ENCODE data around the gene MORN1. TPM values are rescaled to one million over a fixed set of nuclear protein-coding genes. Genes with fewer than 3 reads are reported as not detected.

The MORN1 gene
- total and polyA plus RNA-seq, 2 donors: 5.7 to 6.4 TPM

GRCh38 chr1:2278591-2279209, 112.7 kb downstream of the MORN1 start:
- H3K4me1 ChIP-seq (ENCODE audit: control insufficient read depth in 2 of 2, insufficient read depth in 2 of 2, low read length in 2 of 2): peaks cover 33 to 54% of the 10 kb centered on the region in 2 donors
- no peak overlapping the region for H3K27ac ChIP-seq (ENCODE audit: low read depth in 1 of 2, low read length in 1 of 2)

GRCh38 chr1:2277741-2278488, 113.4 kb downstream of the MORN1 start:
- H3K27ac ChIP-seq (ENCODE audit: low read depth in 1 of 2, low read length in 1 of 2): peak overlapping the region in 1 of 2 donors; percentile 5
- WGBS: 98% methylated on average over 25 of the region's 25 CpGs
- H3K4me3 ChIP-seq (ENCODE audit: low read length in 2 of 2): no peak overlapping the region
- peaks cover 33 to 54% of the 10 kb centered on the region in 2 donors for H3K4me1 ChIP-seq (ENCODE audit: control insufficient read depth in 2 of 2, insufficient read depth in 2 of 2, low read length in 2 of 2)
- no peaks in the 10 kb centered on the region for H3K27me3 ChIP-seq (ENCODE audit: control insufficient read depth in 2 of 2, insufficient read depth in 1 of 2, low read length in 1 of 2)
- H3K9me3 ChIP-seq (ENCODE audit: control insufficient read depth in 2 of 2, insufficient read depth in 1 of 2, low read length in 1 of 2): peaks cover 0 to 1% of the 10 kb centered on the region in 2 donors
- H3K36me3 ChIP-seq (ENCODE audit: control insufficient read depth in 2 of 2, insufficient read depth in 2 of 2, low read length in 1 of 2): peaks cover 6 to 9% of the 10 kb centered on the region in 2 donors
- no peak for DNase-seq (ENCODE audit: low read depth in 6 of 9, low spot score in 9 of 9)

More at GRCh38 chr1:2278591-2279209, 112.7 kb downstream of the MORN1 start:
- DNase-seq (ENCODE audit: low read depth in 6 of 9, low spot score in 9 of 9): no peak
- no peaks in the 10 kb centered on the region for H3K27me3 ChIP-seq (ENCODE audit: control insufficient read depth in 2 of 2, insufficient read depth in 1 of 2, low read length in 1 of 2)
- H3K9me3 ChIP-seq (ENCODE audit: control insufficient read depth in 2 of 2, insufficient read depth in 1 of 2, low read length in 1 of 2): peaks cover 0 to 1% of the 10 kb centered on the region in 2 donors
- 89% methylated on average over 16 of the region's 16 CpGs for WGBS
- H3K4me3 ChIP-seq (ENCODE audit: low read length in 2 of 2): no peak overlapping the region
- H3K36me3 ChIP-seq (ENCODE audit: control insufficient read depth in 2 of 2, insufficient read depth in 2 of 2, low read length in 1 of 2): peaks cover 6 to 9% of the 10 kb centered on the region in 2 donors

DNA sequence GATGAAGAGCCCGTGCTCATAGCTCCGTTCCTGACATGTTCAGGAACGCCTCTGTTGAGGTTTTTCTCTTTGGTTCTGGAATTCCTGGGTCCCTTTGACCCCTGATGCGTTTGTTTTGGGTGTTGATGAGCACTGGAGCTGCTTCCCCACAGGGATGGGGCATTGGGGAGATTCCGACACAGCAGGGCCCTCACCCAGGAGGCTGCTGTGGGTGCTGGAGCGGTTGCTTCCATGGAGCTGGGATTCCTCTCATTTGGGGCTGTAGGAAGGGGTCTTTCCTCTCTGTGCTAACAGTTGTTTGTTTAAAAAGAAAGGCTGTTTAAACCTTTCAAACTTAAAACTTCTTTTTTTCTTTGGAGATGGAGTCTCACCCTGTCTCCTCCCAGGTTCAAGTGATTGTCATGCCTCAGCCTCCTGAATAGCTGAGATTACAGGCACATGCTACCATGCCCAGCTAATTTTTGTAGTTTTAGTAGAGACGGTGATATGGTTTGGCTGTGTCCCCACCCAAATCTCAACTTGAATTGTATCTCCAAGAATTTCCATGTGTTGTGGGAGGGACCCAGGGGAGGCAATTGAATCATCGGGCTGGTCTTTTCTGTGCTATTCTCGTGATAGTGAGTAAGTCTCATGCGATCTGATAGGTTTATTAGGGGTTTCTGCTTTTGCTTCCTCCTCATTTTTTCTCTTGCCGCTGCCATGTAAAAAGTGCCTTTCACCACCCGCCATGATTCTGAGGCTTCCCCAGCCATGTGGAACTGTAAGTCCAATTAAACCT, 114.4 kb downstream of the MORN1 start:
- no peak overlapping the region for H3K4me3 ChIP-seq (ENCODE audit: low read length in 2 of 2)
- H3K36me3 ChIP-seq (ENCODE audit: control insufficient read depth in 2 of 2, insufficient read depth in 2 of 2, low read length in 1 of 2): peaks cover 4 to 6% of the 10 kb centered on the region in 2 donors
- peaks cover 34 to 54% of the 10 kb centered on the region in 2 donors for H3K4me1 ChIP-seq (ENCODE audit: control insufficient read depth in 2 of 2, insufficient read depth in 2 of 2, low read length in 2 of 2)
- H3K9me3 ChIP-seq (ENCODE audit: control insufficient read depth in 2 of 2, insufficient read depth in 1 of 2, low read length in 1 of 2): peaks cover 0 to 1% of the 10 kb centered on the region in 2 donors
- H3K27ac ChIP-seq (ENCODE audit: low read depth in 1 of 2, low read length in 1 of 2): no peak overlapping the region
- no peaks in the 10 kb centered on the region for H3K27me3 ChIP-seq (ENCODE audit: control insufficient read depth in 2 of 2, insufficient read depth in 1 of 2, low read length in 1 of 2)
- DNase-seq (ENCODE audit: low read depth in 6 of 9, low spot score in 9 of 9): no peak
- 97% methylated on average over 12 of the region's 12 CpGs for WGBS

DNA sequence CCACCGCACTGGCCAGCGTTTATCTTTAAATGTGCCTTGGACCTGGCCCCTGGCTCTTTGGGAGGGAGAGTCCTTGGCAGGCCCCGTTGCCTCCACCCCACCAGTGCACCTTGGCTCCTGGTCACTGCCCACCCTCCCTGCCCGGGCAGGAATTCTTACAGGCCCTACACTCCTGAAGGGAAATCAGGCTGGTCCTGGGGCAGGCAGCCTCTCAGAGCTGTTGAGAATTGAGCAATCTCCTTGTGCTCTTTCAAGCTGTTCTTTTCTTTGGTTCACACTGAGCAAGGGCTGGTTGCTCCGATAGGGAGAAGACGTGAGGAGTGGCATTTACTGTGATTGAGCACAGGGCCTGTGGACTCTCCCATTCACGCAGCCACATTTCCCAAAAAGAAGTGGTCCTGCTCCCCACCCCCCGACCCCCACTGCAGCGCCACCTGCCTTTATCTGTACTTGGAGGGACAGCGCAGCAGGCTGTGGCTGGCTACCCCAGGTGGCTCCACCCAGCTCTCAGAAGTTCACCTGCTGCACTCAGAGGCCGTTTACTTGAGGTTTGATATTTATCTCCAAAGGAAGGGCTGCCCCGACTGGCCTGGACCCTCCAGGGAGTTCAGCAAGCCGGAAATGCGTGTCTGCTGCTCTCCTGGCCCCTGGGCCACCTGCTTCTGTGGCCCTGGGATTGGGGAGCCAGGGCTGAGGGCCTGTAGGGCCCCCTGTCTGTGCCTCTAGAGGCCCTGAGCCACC, 115.4 kb downstream of the MORN1 start:
- DNase-seq (ENCODE audit: low read depth in 6 of 9, low spot score in 9 of 9): peak in 2 of 9 donors; percentile 41 to 57
- H3K4me1 ChIP-seq (ENCODE audit: control insufficient read depth in 2 of 2, insufficient read depth in 2 of 2, low read length in 2 of 2): peaks cover 38 to 57% of the 10 kb centered on the region in 2 donors
- no peak overlapping the region for H3K4me3 ChIP-seq (ENCODE audit: low read length in 2 of 2)
- peak overlapping the region; percentile 54 to 62 for H3K27ac ChIP-seq (ENCODE audit: low read depth in 1 of 2, low read length in 1 of 2)
- WGBS: 37% methylated on average over 14 of the region's 14 CpGs
- H3K36me3 ChIP-seq (ENCODE audit: control insufficient read depth in 2 of 2, insufficient read depth in 2 of 2, low read length in 1 of 2): peaks cover 4 to 6% of the 10 kb centered on the region in 2 donors
- no peaks in the 10 kb centered on the region for H3K27me3 ChIP-seq (ENCODE audit: control insufficient read depth in 2 of 2, insufficient read depth in 1 of 2, low read length in 1 of 2)
- peaks cover 0 to 1% of the 10 kb centered on the region in 2 donors for H3K9me3 ChIP-seq (ENCODE audit: control insufficient read depth in 2 of 2, insufficient read depth in 1 of 2, low read length in 1 of 2)

GRCh38 chr1:2274929-2275475, 116.4 kb downstream of the MORN1 start:
- Histone ChIP-seq H3K4me3 (ENCODE audit: low read length in 2 of 2) (no peak overlapping the region), H3K27ac (ENCODE audit: low read depth in 1 of 2, low read length in 1 of 2) (peak overlapping the region; percentile 17 to 25), H3K9me3 (ENCODE audit: control insufficient read depth in 2 of 2, insufficient read depth in 1 of 2, low read length in 1 of 2) (peaks cover 0 to 1% of the 10 kb centered on the region in 2 donors), H3K4me1 (ENCODE audit: control insufficient read depth in 2 of 2, insufficient read depth in 2 of 2, low read length in 2 of 2) (peaks cover 38 to 54% of the 10 kb centered on the region in 2 donors), H3K36me3 (ENCODE audit: control insufficient read depth in 2 of 2, insufficient read depth in 2 of 2, low read length in 1 of 2) (peaks cover 4 to 6% of the 10 kb centered on the region in 2 donors), H3K27me3 (ENCODE audit: control insufficient read depth in 2 of 2, insufficient read depth in 1 of 2, low read length in 1 of 2) (no peaks in the 10 kb centered on the region)
- 81% methylated on average over 21 of the region's 21 CpGs for WGBS
- no peak for DNase-seq (ENCODE audit: low read depth in 6 of 9, low spot score in 9 of 9)

GRCh38 chr1:2274231-2274928, 117.0 kb downstream of the MORN1 start:
- DNase-seq (ENCODE audit: low read depth in 6 of 9, low spot score in 9 of 9): no peak

DNA sequence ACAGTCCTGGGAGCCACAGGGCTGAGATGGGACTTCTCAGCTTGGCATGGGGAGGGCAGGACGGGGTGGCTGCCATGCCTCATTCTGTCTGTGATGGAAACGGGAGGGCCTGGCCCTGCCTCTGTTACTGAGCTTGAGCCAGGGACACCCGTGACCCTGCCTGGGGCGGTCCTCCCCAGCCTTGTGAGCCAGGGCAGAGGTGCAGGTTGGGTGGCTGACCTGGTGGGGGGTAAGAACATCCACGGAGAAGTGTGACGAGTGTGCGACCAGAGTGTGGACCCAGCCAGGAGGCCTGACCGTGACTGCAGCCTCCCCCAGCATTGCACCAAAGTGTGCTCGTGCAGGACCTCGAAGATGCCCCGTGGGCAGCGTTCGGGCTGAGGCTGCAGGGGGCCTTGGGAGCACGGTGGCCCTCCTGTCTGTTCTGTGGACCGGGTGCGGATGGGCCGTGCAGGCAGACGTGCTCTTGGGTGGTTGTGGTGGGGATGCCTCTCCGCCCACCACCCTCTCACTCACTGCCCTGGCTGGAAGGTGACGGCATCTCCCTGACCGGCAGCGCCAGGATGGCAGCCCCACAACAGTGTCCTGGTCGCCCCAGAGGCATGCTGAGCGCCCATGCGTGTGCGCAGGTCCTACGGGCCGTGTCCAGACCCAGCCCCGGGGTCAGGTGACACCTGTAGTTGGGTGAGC, 117.8 kb downstream of the MORN1 start:
- H3K4me1 ChIP-seq (ENCODE audit: control insufficient read depth in 2 of 2, insufficient read depth in 2 of 2, low read length in 2 of 2): peaks cover 29 to 39% of the 10 kb centered on the region in 2 donors
- DNase-seq (ENCODE audit: low read depth in 6 of 9, low spot score in 9 of 9): no peak
- H3K27me3 ChIP-seq (ENCODE audit: control insufficient read depth in 2 of 2, insufficient read depth in 1 of 2, low read length in 1 of 2): no peaks in the 10 kb centered on the region
- H3K27ac ChIP-seq (ENCODE audit: low read depth in 1 of 2, low read length in 1 of 2): no peak overlapping the region
- peaks cover 0 to 1% of the 10 kb centered on the region in 2 donors for H3K9me3 ChIP-seq (ENCODE audit: control insufficient read depth in 2 of 2, insufficient read depth in 1 of 2, low read length in 1 of 2)
- H3K36me3 ChIP-seq (ENCODE audit: control insufficient read depth in 2 of 2, insufficient read depth in 2 of 2, low read length in 1 of 2): peaks cover 4 to 6% of the 10 kb centered on the region in 2 donors
- 96% methylated on average over 29 of the region's 29 CpGs for WGBS
- H3K4me3 ChIP-seq (ENCODE audit: low read length in 2 of 2): no peak overlapping the region

More at GRCh38 chr1:2274231-2274928, 117.0 kb downstream of the MORN1 start:
- no peak overlapping the region for H3K4me3 ChIP-seq (ENCODE audit: low read length in 2 of 2)
- WGBS: 91% methylated on average over 24 of the region's 24 CpGs
- no peaks in the 10 kb centered on the region for H3K27me3 ChIP-seq (ENCODE audit: control insufficient read depth in 2 of 2, insufficient read depth in 1 of 2, low read length in 1 of 2)
- peaks cover 0 to 1% of the 10 kb centered on the region in 2 donors for H3K9me3 ChIP-seq (ENCODE audit: control insufficient read depth in 2 of 2, insufficient read depth in 1 of 2, low read length in 1 of 2)
- H3K4me1 ChIP-seq (ENCODE audit: control insufficient read depth in 2 of 2, insufficient read depth in 2 of 2, low read length in 2 of 2): peaks cover 33 to 47% of the 10 kb centered on the region in 2 donors
- peak overlapping the region in 1 of 2 donors; percentile 25 for H3K27ac ChIP-seq (ENCODE audit: low read depth in 1 of 2, low read length in 1 of 2)
- H3K36me3 ChIP-seq (ENCODE audit: control insufficient read depth in 2 of 2, insufficient read depth in 2 of 2, low read length in 1 of 2): peaks cover 4 to 6% of the 10 kb centered on the region in 2 donors
